GM06990 (cell line): ENCODE measurements around the gene SYT1.

Source experiments
- DNase-seq: peaks from one replicate; pipeline ENCODE4 v3.0.0-alpha.2; 2011; ENCODE audit not compliant: insufficient read length; ENCODE audit errors: extremely low read depth
- H3K27me3 ChIP-seq: replicated peaks from 2 replicates; pipeline ENCODE4 v1.6.0; 2011; ENCODE audit warnings: low read length; ENCODE audit not compliant: control insufficient read depth, insufficient read depth
- H3K36me3 ChIP-seq: 2 replicates; pipeline ENCODE4 v1.5.1; 2011; ENCODE audit warnings: low read length; ENCODE audit not compliant: control insufficient read depth, insufficient read depth
- H3K4me3 ChIP-seq: replicated peaks from 2 replicates; pipeline ENCODE4 v1.5.1; 2011; ENCODE audit warnings: low read depth, mild to moderate bottlenecking, control low read depth, low read length
- TF ChIP-seq, protein P1 (sequence below): IDR thresholded peaks from 2 replicates; pipeline ENCODE4 v1.5.1; 2011; ENCODE audit warnings: low read length, control low read depth, mild to moderate bottlenecking, inconsistent platforms; ENCODE audit not compliant: insufficient read depth, poor library complexity, severe bottlenecking

Gene SYT1

DNA sequence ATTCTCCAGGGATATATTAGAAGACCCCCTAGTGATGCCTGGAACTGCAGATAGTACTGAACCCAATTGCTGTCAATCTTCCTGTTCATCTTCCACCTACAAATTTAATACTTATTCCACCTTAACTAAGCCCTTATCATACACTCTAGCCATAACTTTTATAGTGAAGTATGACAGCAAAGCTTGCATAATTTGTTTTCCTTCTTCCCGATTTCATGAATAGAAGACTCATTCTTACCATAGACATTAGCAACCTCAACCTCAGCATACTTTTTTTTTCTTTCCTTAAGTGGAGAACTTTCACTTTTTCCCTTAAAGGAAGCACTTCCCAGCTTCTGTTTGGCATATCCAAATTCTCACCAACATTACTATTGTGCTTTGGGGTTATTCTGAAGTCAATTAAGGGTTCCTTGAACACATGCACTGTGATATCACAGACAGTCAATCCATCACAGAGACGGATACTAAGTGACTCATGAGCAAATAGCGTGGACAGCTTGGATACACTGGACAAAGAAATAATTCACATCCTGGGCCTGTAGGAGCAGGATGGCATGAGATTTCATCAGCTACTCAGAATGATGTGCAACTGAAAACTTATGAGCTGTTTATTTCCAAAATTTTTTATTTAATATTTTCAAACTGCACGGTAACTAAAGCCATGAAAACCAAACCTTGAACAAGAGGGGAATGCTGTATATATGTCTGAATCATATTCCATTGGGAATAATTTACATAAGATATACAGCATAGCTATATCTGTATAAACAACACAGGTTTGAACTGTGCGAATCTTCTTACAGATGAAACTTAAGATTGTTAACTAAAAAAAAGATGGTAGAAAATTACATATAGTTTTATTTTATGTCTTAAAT lies 63.9 kb downstream of the SYT1 start:
- TF ChIP-seq, protein P1, sequence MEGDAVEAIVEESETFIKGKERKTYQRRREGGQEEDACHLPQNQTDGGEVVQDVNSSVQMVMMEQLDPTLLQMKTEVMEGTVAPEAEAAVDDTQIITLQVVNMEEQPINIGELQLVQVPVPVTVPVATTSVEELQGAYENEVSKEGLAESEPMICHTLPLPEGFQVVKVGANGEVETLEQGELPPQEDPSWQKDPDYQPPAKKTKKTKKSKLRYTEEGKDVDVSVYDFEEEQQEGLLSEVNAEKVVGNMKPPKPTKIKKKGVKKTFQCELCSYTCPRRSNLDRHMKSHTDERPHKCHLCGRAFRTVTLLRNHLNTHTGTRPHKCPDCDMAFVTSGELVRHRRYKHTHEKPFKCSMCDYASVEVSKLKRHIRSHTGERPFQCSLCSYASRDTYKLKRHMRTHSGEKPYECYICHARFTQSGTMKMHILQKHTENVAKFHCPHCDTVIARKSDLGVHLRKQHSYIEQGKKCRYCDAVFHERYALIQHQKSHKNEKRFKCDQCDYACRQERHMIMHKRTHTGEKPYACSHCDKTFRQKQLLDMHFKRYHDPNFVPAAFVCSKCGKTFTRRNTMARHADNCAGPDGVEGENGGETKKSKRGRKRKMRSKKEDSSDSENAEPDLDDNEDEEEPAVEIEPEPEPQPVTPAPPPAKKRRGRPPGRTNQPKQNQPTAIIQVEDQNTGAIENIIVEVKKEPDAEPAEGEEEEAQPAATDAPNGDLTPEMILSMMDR = no peak
- no peak for DNase-seq
- Histone ChIP-seq H3K4me3 (no peak overlapping the region), H3K27me3 (no peaks in the 10 kb centered on the region), H3K36me3 (no peaks in the 10 kb centered on the region)

DNA sequence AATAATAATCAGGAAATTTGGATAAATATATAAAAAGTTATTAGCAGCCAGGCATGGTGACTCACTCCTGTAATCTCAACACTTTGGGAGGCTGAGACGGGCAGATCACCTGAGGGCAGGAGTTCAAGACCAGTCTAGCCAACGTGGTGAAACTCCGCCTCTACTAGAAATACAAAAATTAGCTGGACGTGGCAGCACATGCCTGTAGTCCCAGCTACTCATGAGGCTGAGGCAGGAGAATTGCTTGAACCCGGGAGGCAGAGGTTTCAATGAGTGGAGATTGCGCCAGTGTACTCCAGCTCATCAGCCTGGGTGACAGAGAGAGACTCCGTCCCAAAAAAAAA lies 64.5 kb downstream of the SYT1 start:
- DNase-seq = no peak
- no peaks in the 10 kb centered on the region for H3K27me3 ChIP-seq
- TF ChIP-seq, protein P1 = no peak
- no peaks in the 10 kb centered on the region for H3K36me3 ChIP-seq
- no peak overlapping the region for H3K4me3 ChIP-seq

DNA sequence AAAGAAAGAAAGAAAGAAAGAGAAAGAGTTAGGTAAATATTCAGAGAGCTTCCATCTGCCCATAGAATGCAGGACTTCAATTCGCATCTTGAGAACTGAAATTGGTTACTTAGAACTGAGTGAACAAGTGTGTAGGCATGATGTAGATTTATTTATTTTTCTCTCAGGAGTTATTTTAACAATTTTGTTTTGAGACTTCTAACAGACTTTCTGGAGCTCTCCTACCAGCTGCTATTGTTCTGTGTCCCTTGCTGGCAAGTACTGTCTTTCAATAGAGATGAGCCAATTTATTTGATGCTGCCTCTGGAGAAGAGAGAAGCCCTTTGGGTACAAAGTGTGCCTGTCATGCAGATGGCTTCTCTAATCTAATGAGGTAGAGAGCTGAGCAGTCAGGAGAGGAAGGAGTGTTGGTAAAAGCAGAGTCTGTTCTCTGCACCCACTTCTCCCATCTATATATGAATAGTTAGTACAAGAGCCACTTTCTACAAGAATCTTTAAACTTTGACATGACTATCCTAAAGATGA lies 67.0 kb downstream of the SYT1 start:
- no peaks in the 10 kb centered on the region for H3K27me3 ChIP-seq
- no peaks in the 10 kb centered on the region for H3K36me3 ChIP-seq
- no peak for DNase-seq
- no peak overlapping the region for H3K4me3 ChIP-seq
- TF ChIP-seq, protein P1 = no peak

GRCh38 chr12:78933014-78933413 lies 68.4 kb downstream of the SYT1 start:
- no peak overlapping the region for H3K4me3 ChIP-seq
- H3K36me3 ChIP-seq = no peaks in the 10 kb centered on the region
- H3K27me3 ChIP-seq = no peaks in the 10 kb centered on the region
- DNase-seq = no peak
- TF ChIP-seq, protein P1 = no peak

DNA sequence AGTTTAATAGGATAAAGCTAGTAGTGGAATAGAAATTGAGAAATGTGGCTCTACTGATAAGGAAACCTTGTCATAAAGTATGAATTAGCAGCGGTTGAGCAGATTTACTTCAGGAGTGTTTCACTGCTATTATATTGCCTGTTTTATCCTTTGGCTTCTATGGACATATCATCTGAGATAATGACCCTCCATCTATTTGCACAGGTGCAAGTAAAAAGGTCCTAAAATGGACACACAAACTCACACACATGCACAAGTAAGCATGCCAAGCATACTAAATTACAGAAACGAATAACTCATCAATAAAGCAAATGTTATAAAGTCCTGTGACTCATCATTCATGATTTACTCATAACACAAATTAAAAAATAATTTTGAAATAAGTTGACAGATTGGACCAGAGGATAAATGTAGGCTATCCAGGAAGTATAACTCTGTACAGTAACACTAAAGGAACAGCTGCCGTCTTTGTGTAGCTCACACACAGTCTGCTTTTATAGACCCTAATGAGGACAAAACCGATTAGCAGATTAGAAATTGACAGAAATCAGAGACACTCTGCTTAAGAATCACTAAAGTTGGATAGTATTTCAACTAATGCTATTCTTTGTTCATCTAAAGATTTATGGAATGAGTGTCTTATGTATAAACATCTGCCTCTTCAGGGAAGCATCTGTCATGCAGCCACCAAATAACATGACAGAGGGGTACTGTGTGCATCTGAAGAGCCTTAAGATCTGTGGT lies 73.9 kb downstream of the SYT1 start:
- no peak for DNase-seq
- Histone ChIP-seq H3K4me3 (no peak overlapping the region), H3K36me3 (no peaks in the 10 kb centered on the region), H3K27me3 (no peaks in the 10 kb centered on the region)
- TF ChIP-seq, protein P1 = no peak
